Measurements from ENCODE around the gene PRRT1.

The PRRT1 gene

DNA sequence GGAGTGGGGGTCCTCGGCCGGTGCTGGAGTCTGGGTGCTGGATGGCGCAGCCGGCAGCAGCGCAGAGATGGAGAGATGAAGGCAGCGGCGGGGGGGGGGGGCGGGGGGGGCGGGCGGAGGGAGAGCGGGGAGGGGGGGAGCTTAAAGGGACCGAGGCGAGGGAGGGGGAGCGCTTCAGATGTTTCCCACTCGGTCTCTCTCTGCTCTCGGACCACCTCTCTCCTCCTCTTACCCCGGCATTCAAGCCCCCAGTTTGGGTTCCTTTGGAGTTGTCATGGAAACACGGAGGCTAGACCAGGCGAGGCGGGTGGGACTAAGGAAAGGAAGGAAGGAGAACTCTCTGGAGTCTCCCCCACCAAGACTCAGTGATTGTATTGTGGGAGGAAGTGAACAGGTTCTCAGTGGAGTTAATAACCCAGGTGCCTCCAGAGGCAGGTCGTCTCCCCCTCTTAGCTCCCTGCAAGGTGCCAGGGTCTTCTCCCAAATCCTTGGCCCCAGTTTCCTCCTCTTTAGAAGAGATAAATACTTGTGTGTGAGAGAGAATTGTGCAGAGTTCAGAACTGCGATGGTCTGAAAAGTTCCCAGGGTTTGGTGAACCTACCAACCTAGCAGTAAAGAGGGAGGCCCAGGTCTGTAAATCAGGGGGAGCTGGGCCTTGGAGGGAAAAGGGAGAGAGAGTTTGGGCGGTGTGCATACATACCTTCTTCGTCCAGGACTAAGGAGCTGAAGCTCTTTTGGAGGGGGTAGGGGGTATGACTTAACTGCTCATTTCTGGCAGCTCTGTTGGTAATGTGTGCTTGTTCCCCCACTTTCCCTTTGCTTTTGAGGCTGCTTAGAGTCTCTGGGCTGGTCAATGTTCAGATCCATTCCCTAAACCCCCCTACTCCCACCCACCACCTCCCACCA, at the start of gene PRRT1:
PRRT1 (minus strand) TSS at position 77 of the 906 bp plus-strand sequence. CDS start 112 bp downstream, outside the sequence.
- Histone ChIP-seq H3K4me3 (ENCODE audit: low read length in 2 of 2) (peak within 1 kb of the TSS; percentile 90 to 96), H3K27me3 (ENCODE audit: control insufficient read depth in 1 of 2, insufficient read depth in 2 of 2, low read length in 2 of 2) (no peaks in the 10 kb centered on the region), H3K4me1 (ENCODE audit: control insufficient read depth, insufficient read depth, low read length) (peaks cover 53% of the 10 kb centered on the region), H3K9ac (ENCODE audit: low read length in 2 of 2) (peak within 1 kb of the TSS; percentile 78 to 89), H3K9me3 (ENCODE audit: control insufficient read depth in 2 of 2, low read length in 2 of 2) (no peaks in the 10 kb centered on the region), H3K36me3 (ENCODE audit: control insufficient read depth in 2 of 2, insufficient read depth in 2 of 2, low read length in 2 of 2) (peaks cover 6 to 16% of the 10 kb centered on the region in 2 donors), H3K27ac (ENCODE audit: low read length) (peak within 1 kb of the TSS; percentile 92)

GRCh38 chr6:32200711-32201475, 49.2 kb upstream of the PRRT1 start:
- no peaks in the 10 kb centered on the region for H3K9me3 ChIP-seq (ENCODE audit: control insufficient read depth in 2 of 2, low read length in 2 of 2)
- no peak overlapping the region for H3K4me3 ChIP-seq (ENCODE audit: low read length in 2 of 2)
- H3K27ac ChIP-seq (ENCODE audit: low read length), result no peak overlapping the region
- H3K4me1 ChIP-seq (ENCODE audit: control insufficient read depth, insufficient read depth, low read length), result peaks cover 13% of the 10 kb centered on the region
- no peak overlapping the region for H3K9ac ChIP-seq (ENCODE audit: low read length in 2 of 2)
- peaks cover 4 to 12% of the 10 kb centered on the region in 2 donors for H3K27me3 ChIP-seq (ENCODE audit: control insufficient read depth in 1 of 2, insufficient read depth in 2 of 2, low read length in 2 of 2)
- H3K36me3 ChIP-seq (ENCODE audit: control insufficient read depth in 2 of 2, insufficient read depth in 2 of 2, low read length in 2 of 2), result no peaks in the 10 kb centered on the region

DNA sequence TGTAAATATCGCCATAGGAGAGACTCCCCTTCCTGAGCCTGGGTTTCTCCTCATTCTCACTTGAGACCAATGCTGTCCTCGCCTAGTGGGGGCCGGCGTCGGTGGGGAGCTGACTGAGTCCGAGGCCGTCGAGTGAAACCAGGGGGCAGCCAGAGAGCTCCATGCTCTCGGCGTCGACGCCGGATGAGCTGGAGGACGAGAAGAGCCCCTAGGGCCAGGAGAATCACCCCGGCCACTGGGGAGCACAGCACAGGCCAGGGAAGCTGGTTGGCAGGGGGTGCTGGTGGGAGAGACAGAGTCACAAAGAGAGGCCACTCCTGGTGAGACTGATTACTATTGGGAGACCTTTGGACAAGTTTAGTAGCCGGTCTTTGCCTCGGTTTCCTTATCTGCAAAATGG, 47.1 kb upstream of the PRRT1 start:
- no peaks in the 10 kb centered on the region for H3K9me3 ChIP-seq (ENCODE audit: control insufficient read depth in 2 of 2, low read length in 2 of 2)
- H3K36me3 ChIP-seq (ENCODE audit: control insufficient read depth in 2 of 2, insufficient read depth in 2 of 2, low read length in 2 of 2), result no peaks in the 10 kb centered on the region
- H3K27me3 ChIP-seq (ENCODE audit: control insufficient read depth in 1 of 2, insufficient read depth in 2 of 2, low read length in 2 of 2), result peaks cover 4 to 12% of the 10 kb centered on the region in 2 donors
- no peak overlapping the region for H3K4me3 ChIP-seq (ENCODE audit: low read length in 2 of 2)
- H3K27ac ChIP-seq (ENCODE audit: low read length), result no peak overlapping the region
- no peak overlapping the region for H3K9ac ChIP-seq (ENCODE audit: low read length in 2 of 2)
- H3K4me1 ChIP-seq (ENCODE audit: control insufficient read depth, insufficient read depth, low read length), result peaks cover 25% of the 10 kb centered on the region

DNA sequence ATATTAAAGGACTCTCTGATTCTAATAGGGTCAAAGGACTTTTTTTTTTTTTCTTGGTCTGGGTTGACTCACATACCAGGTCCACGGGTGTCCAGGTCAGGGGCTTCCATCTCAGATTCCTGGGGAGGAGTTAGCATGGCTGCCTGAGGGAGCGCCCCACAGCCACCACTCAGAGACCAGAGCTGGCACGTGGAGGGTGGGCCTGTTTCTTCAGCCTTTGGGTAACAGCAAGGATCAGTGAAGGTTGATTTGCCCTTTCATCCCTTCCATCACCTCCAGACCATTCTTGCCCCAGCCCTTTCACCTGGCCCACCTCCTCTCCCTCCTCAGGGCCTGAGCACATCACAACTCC, 46.6 kb upstream of the PRRT1 start:
- Histone ChIP-seq H3K27me3 (ENCODE audit: control insufficient read depth in 1 of 2, insufficient read depth in 2 of 2, low read length in 2 of 2) (peaks cover 4 to 9% of the 10 kb centered on the region in 2 donors), H3K27ac (ENCODE audit: low read length) (no peak overlapping the region), H3K9me3 (ENCODE audit: control insufficient read depth in 2 of 2, low read length in 2 of 2) (no peaks in the 10 kb centered on the region), H3K9ac (ENCODE audit: low read length in 2 of 2) (no peak overlapping the region), H3K4me1 (ENCODE audit: control insufficient read depth, insufficient read depth, low read length) (peaks cover 25% of the 10 kb centered on the region), H3K36me3 (ENCODE audit: control insufficient read depth in 2 of 2, insufficient read depth in 2 of 2, low read length in 2 of 2) (no peaks in the 10 kb centered on the region), H3K4me3 (ENCODE audit: low read length in 2 of 2) (no peak overlapping the region)

DNA sequence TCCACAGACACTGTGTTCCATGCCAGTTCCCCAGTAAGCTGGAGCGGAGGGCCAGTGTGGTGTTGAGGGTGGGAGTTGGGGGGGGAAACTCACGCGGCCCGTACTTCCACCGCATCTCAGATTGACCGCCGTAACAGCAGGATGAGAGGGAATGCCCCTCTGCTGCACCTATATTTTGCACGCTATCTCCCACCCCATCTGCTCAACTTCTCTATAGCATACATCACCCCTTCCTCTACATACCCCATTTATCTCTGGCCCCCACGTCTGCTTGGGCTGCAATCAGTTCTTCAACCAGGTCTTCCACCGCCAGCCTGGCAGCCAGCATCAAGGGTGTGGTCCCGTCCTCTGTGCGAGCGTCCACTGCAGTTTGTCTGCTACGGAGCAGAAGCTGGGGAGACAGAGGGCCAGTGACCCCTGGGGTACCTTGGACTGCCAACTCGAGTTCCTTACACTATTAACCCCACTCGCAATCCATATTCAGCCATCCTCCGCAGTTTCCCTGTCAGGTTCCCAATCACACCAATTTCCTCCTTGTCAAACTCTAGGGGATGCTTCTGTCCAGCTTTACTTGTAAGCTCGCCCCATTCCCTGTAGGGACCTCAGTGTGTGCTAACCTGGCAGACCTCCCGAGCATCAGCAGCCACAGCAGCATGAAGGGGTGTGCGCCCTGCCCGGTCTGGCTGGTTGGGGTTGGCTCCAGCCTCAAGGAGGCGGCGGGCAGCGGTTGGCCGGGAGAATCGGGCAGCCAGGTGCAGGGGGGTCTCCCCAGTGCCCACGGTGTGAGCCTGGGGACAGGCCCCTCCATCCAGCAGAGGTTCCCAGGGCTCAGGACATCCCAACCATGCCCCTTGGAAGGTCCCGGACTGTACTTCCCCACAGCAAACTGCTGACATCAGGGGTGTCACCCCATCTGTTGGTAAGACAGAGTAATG, 45.2 kb upstream of the PRRT1 start:
- H3K27ac ChIP-seq (ENCODE audit: low read length), result peak overlapping the region; percentile 100
- peaks cover 4 to 6% of the 10 kb centered on the region in 2 donors for H3K27me3 ChIP-seq (ENCODE audit: control insufficient read depth in 1 of 2, insufficient read depth in 2 of 2, low read length in 2 of 2)
- peak overlapping the region; percentile 100 for H3K9ac ChIP-seq (ENCODE audit: low read length in 2 of 2)
- H3K4me1 ChIP-seq (ENCODE audit: control insufficient read depth, insufficient read depth, low read length), result peaks cover 27% of the 10 kb centered on the region
- H3K9me3 ChIP-seq (ENCODE audit: control insufficient read depth in 2 of 2, low read length in 2 of 2), result no peaks in the 10 kb centered on the region
- H3K36me3 ChIP-seq (ENCODE audit: control insufficient read depth in 2 of 2, insufficient read depth in 2 of 2, low read length in 2 of 2), result no peaks in the 10 kb centered on the region
- peak overlapping the region; percentile 92 to 97 for H3K4me3 ChIP-seq (ENCODE audit: low read length in 2 of 2)

DNA sequence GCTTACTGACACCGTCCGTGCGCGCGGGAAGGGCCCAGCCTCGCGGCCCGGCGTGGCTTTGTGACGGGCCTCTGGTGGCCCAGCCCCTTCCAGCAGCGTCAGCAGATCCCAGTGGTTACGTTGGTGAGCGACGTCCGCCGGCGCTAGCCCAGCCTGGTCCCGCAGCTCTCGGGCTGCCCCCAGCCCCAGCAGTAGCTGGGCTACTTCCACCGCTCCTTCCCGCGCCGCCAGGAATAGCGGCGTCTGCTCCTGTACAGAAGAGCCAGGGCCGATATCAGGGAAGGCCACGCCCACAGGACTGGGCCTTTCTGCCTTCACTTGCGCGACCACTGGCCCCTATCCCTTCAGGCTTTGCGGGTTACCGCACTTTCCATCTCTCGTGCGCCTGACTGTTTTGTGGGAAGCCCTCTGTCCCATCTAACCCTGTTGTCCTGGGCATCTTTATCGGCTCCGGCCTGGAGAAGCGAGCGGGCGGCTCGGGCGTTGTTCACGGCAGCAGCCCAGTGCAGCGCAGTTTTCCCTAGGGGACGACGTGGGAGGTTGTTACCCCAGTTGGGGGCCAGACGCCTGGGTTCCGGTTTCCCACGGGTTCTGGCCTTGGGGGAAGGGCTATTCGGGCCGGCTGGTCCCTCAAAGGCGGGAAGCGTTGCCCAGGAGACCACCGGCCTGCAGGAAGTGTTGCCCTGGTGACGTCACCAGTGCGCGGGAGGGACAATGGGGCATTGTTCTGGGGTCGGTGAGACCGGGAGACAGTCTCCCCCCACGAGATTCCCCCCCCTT, 44.4 kb upstream of the PRRT1 start:
- Histone ChIP-seq H3K9me3 (ENCODE audit: control insufficient read depth in 2 of 2, low read length in 2 of 2) (no peaks in the 10 kb centered on the region), H3K36me3 (ENCODE audit: control insufficient read depth in 2 of 2, insufficient read depth in 2 of 2, low read length in 2 of 2) (no peaks in the 10 kb centered on the region), H3K9ac (ENCODE audit: low read length in 2 of 2) (peak overlapping the region; percentile 100), H3K4me1 (ENCODE audit: control insufficient read depth, insufficient read depth, low read length) (peaks cover 35% of the 10 kb centered on the region), H3K27me3 (ENCODE audit: control insufficient read depth in 1 of 2, insufficient read depth in 2 of 2, low read length in 2 of 2) (peaks cover 0 to under 1% of the 10 kb centered on the region in 2 donors), H3K27ac (ENCODE audit: low read length) (peak overlapping the region; percentile 100), H3K4me3 (ENCODE audit: low read length in 2 of 2) (peak overlapping the region; percentile 92 to 97)

GRCh38 chr6:32195652-32195901, 43.8 kb upstream of the PRRT1 start:
- H3K4me3 ChIP-seq (ENCODE audit: low read length in 2 of 2), result peak overlapping the region in 1 of 2 donors; percentile 97
- H3K4me1 ChIP-seq (ENCODE audit: control insufficient read depth, insufficient read depth, low read length), result peaks cover 40% of the 10 kb centered on the region
- H3K36me3 ChIP-seq (ENCODE audit: control insufficient read depth in 2 of 2, insufficient read depth in 2 of 2, low read length in 2 of 2), result no peaks in the 10 kb centered on the region
- H3K9ac ChIP-seq (ENCODE audit: low read length in 2 of 2), result no peak overlapping the region
- no peaks in the 10 kb centered on the region for H3K9me3 ChIP-seq (ENCODE audit: control insufficient read depth in 2 of 2, low read length in 2 of 2)
- no peaks in the 10 kb centered on the region for H3K27me3 ChIP-seq (ENCODE audit: control insufficient read depth in 1 of 2, insufficient read depth in 2 of 2, low read length in 2 of 2)
- peak overlapping the region; percentile 100 for H3K27ac ChIP-seq (ENCODE audit: low read length)

DNA sequence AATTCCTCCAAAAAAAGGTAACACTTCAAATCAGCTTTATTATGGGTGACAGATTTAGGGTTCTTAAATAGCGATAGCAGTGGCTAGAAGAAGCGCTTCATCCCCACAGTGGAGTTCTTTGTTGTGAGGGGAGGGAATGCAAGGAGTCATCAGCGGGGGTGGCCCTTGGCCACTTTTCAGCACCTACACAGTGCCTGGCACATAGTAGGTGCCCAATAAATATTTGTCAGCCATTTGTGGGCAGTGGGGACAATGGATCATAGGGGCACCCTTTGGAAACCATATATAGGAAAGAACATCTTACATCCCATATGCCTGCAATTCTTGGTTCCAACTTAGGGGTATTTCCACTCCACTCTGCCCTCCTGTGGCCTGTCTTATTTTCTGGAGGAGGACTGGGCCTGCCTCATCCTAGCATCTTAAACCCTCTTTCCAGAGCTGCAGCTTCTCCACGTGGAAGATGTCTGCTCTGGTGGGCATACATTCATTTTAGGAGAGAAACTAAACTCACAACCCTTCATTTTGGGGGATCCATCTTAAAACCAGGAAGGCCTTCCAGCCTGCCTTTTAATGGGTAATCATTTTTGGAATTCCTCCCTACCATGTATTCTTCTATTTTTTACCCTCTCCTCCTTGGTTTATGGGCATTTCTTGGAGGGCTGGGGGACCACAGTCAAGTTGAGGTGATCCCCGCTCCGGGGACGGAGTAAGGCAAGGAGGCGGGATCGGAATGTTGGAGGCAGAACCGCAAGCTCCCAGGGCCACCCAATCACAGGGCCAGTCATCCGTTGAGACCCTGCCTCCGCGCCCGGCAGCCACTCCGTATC, 43.3 kb upstream of the PRRT1 start:
- peaks cover 44% of the 10 kb centered on the region for H3K4me1 ChIP-seq (ENCODE audit: control insufficient read depth, insufficient read depth, low read length)
- peak overlapping the region; percentile 95 for H3K27ac ChIP-seq (ENCODE audit: low read length)
- H3K9me3 ChIP-seq (ENCODE audit: control insufficient read depth in 2 of 2, low read length in 2 of 2), result no peaks in the 10 kb centered on the region
- H3K36me3 ChIP-seq (ENCODE audit: control insufficient read depth in 2 of 2, insufficient read depth in 2 of 2, low read length in 2 of 2), result no peaks in the 10 kb centered on the region
- peak overlapping the region; percentile 70 to 97 for H3K4me3 ChIP-seq (ENCODE audit: low read length in 2 of 2)
- peak overlapping the region; percentile 69 to 70 for H3K9ac ChIP-seq (ENCODE audit: low read length in 2 of 2)
- H3K27me3 ChIP-seq (ENCODE audit: control insufficient read depth in 1 of 2, insufficient read depth in 2 of 2, low read length in 2 of 2), result no peaks in the 10 kb centered on the region

- Histone ChIP-seq H3K4me1 (ENCODE audit: control insufficient read depth, insufficient read depth, low read length) (peaks cover 44% of the 10 kb centered on the region), H3K36me3 (ENCODE audit: control insufficient read depth in 2 of 2, insufficient read depth in 2 of 2, low read length in 2 of 2) (no peaks in the 10 kb centered on the region), H3K9me3 (ENCODE audit: control insufficient read depth in 2 of 2, low read length in 2 of 2) (no peaks in the 10 kb centered on the region), H3K4me3 (ENCODE audit: low read length in 2 of 2) (no peak overlapping the region), H3K27ac (ENCODE audit: low read length) (peak overlapping the region; percentile 95), H3K27me3 (ENCODE audit: control insufficient read depth in 1 of 2, insufficient read depth in 2 of 2, low read length in 2 of 2) (no peaks in the 10 kb centered on the region), H3K9ac (ENCODE audit: low read length in 2 of 2) (peak overlapping the region; percentile 21 to 69)
These were observed 42.6 kb upstream of the PRRT1 start for GRCh38 chr6:32194388-32194787.

Data from stomach smooth muscle (tissue), 2 donors.